Stimulated activated CD4-positive, alpha-beta T cell treated with anti-CD3 and anti-CD28 coated beads, Interleukin-4, amount 100 ng/mL, for 24 hours (primary cell): ENCODE measurements around the gene BCL2A1.
"Not testable (repeated sequence)": the region's sequence is repeated elsewhere in the genome, so short reads cannot be mapped to it uniquely, and the experiment has no call there.

ENCODE experiments used
- DNase-seq: peaks from one replicate; pipeline ENCODE4 v3.0.0-alpha.2; 2020

Gene BCL2A1

DNA sequence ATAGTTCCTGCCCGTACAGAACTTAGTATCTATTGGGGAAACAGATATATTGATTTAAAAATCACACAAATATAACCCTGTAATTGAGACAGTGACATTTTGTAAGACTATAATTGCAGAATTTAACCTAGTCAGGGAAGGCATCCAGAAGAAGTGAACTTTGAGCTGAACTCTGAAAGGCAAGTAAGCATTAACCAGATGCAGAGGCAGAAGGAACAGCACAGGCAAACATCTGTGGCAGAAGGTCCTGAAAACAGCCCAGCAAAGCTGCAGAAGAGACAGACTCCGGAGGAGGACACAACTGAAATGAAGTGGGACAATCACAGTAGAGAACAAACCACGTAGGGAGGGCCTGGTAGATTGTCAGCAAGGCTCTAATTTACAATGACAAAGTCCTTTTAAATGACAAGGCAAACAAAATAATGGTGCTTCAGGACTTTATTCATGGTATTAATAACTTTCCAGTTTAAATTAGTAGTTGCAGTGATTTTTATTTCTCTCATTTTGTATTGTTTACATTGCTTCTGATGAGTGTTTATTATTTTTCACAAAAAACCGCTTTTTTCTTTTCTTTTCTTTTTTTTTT, 14.5 kb downstream of the BCL2A1 start:
- no peak for DNase-seq

DNA sequence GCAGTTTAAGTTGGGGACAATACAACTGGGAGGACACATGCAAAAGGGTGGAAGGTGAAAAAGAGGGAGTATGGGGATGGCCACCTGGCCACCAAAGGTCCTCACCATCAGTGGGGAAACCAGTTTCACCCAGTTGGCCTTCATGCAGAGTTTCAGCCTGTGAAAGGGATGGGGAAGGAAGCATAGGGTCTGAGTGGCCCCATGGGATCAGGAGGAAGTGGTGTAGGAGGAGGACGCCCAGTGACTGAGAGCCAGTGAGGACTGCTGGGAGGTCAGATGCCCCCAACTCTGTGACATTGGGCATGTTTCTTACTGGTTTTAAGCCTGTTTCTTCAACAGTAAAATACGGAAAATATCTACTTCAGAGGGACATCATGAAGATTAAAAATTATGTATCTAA, 16.3 kb downstream of the BCL2A1 start:
- no peak for DNase-seq

DNA sequence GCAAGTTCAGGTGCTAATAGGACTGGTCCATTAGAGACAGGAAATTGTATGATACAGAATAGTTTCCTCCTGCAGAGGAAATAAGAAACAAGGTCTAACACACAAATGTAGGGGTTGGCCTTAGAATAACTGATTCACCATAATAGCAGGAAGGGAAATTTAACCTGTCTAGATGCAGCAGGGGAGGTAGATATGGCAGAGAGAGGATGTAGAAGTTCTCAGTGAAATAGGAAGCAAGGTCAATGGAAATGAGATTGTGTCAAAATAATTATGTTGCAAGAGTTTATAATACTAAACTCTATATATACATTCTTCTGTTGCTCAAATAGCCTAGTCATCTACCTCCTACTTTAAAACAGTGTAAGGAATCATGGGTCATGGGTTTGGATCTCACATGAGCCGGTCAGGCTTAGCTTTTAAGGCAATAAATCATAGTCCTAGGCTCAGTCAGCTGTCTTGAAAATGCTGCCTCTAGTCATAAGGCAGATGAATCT, 17.0 kb downstream of the BCL2A1 start:
- DNase-seq = no peak

DNA sequence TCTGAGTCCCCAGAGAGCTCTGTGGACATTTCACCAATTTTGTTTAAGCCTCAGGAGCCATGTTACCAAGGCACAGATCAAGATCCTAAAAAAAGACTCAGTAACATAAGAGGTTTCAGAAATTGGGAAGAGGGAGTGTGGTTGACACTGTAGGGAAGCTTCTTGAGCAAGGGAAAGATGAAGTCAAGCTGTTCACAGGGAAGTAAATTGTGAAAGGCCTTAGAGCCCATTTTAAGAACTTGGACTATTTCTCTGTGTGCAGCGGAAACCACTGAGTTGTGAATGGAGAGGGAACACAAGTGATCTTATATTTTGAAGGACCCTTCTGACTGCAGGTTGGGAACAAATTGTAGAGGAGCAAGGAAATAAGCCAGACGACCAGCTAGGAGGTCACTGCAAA, 18.7 kb downstream of the BCL2A1 start:
- no peak for DNase-seq

DNA sequence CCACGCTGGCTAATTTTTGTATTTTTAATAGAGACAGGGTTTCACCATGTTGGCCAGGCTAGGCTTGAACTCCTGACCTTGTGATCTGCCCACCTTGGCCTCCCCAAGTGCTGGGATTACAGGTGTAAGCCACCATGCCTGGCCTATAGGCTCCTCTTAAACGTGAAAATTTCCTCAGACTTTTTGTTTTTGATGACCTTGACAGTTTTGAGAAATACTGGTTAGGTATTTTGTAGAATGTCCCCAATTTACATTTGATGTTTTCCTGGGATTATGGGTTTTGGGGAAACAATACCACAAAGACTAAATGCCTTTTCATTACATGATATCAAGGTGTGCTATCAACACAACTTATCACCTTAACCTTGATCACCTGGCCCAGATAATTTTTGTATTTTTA, 20.7 kb downstream of the BCL2A1 start:
- no peak for DNase-seq

DNA sequence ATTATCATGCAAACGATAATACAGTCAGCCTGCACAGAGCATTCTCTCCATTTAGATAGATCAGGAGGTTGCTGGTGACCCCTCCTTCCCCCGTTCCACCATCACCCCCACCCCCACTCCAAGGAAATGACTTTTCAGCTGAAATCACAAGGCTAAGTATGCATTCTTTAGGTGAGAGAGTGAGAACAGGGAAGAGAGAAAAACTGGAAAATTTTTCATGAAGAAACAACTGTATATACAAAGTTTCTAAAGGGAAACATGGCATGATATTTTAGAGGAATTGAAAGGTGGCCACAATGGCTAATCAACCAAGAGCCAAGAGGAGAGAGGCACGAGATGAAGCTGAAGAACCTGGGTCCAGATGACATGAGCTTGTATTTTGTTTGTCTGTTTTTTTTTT, 22.2 kb downstream of the BCL2A1 start:
- DNase-seq = no peak

DNA sequence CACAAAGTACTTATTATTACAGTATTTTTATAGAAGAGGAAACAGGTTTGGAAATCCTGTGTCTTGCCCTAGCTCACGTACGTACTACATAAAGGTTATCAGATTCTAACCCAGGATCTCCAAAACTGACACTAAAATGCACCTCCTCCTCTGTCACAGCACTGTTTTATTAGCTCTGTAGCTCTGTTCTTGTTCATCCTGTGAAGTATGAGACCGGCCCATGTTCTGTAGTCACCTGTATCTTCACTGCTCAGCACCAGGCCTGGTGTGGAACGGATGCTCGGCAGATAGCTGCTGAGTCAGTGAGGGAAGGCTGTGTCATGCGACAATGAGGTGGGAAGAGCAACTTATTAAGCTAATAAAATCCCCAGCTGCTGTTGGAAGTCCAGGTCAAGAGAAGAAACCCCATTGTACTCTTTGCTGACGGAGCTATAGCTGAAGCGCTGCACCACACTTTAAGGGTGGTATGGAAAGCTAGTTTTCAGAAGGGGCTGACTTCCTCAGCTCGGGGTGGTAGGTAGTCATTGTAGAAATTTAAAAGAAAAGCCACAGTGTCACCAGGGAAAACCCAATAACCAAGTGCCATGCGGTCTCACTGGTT, 22.8 kb downstream of the BCL2A1 start:
- no peak for DNase-seq

DNA sequence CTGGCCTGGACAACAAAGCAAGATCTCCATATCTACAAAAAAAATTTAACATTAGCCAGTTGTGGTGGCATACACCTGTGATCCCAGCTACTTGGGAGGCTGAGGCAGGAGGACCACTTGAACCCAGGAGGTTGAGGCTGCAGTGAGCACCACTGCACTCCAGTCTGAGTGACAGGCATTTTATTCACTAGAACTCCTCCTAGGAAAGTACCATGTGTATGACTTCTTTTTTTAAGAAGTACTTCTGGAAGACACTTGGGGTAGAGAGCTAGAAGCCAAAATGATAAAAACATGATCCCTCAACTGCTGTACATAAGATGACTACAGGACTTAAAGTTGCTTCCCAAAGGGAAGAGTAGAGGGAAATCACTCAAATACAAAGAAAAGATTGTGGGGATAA, 24.0 kb downstream of the BCL2A1 start:
- DNase-seq = no peak

DNA sequence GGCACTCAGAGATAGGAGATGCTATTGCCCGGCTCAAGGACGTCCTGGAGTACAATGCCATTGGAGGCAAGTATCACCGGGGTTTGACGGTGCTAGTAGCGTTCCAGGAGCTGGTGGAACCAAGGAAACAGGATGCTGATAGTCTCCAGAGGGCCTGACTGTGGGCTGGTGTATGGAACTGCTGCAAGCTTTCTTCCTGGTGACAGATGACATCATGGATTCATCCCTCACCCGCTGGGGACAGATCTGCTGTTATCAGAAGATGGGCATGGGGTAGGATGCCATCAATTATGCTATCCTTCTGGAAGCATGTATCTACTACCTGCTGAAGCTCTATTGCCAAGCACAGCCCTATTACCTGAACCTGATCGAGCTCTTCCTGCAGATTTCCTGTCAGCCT, 26.4 kb downstream of the BCL2A1 start:
- DNase-seq = no peak

DNA sequence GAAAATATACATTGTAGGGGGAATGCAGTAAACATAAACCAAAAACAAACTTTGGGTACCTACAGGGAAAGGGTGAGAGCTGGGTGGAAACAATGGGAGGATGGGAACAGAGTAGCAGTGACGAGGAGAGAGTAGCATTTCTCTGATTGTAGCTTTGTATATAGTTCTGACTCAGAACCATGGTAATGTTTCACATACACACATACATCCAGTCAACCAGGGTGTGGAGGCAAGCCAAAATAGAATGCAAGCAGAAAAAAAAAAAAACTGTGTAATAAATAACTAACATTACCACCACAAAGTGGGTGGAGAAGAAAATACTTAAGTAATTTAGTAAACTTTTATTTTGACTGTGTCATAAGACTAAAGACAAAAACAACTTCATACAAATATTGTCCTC, 27.2 kb downstream of the BCL2A1 start:
- DNase-seq = no peak

DNA sequence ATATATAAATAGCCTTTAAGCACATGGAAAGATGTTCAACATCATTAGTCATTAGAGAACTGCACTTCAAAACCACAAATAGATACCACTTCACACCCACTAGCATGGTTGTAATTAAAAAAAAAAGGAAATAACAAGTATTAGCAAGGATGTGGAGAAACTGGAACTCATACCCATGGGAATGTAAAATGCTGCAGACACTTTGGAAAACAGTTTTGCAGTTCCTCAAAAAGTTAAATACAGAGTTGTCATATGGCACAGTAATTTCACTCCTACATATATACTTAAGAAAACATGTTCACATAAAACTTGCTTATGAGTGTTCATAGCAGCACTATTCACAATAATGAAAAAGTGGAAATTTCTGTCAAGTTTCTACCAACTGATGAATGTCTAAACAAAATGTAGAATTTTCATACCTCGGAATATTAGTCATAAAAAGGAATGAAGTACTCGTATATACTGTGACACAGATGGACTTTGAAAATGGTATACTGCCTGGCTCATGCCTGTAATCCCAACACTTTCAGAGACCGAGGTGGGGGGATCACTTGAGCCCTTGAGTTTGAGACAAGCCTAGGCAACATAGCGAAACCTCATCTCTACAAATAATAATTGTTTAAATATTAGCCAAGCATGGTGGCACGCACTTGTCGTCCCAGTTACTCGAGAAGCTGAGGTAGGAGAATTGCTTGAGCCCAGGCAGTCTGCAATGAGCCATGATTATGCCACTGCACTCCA, 28.1 kb downstream of the BCL2A1 start:
- DNase-seq = no peak

DNA sequence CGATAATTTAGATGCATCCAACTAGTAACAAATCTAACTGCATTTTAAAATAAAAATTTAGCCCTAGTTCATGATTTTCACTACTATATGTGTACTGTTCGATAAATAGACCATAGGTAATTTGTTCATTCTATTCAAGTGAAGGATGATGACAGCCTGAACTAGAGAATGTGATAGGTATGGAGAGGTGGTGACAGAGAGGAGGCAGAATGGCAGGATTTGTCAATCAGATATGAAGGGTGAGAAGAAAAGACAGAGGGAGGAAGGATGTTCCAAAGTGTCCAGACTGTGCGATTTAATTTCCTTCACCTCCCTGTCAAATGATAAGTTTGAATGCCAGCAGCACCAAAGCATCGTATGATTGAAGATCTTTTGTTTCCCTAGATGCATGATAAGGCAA, 31.6 kb downstream of the BCL2A1 start:
- DNase-seq = no peak

DNA sequence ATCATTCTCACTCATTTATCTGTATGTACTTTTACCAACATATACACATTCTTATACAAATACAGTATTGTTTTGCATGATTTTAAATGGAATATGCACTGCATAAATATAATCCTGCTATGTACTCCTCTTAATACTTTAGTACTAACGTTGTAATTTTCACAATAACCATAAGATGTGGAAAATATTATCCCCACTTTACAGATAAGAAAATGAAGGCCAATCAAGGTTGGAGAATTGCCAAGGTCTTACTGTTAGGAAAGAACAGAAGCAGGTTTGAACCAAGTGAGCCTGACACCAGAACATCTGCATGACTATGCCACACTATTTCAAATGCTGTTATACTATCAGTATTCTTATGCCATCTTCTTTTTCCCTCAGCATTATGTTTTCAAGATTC, 32.9 kb downstream of the BCL2A1 start:
- no peak for DNase-seq

DNA sequence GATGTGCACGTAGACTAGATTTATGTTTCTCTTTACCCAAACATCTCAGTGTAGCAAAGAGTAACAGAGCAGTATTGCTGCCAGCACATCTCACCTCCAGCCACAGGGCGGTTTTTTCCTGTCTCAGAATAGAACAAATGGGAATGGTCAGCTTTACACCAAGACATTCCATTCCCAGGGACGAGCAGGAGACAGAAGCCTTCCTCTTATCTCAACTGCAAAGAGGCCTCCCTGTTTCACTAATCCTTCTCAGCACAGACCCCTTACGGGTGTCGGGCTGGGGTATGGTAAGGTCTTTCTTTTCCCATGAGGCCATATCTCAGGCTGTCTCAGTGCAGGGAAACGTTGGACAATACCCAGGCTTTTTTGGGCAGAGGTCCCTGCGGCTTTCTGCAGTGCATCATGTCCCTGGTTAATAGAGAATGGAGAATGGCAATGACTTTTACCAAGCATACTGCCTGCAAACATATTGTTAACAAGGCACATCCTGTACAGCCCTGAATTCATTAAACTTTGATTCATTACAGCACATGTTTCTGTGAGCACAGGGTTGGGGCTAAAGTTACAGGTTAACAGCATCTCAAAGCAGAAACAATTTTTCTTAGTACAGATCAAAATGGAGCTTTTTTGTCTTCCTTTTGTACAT, 35.3 kb downstream of the BCL2A1 start:
- DNase-seq = not testable (repeated sequence)

DNA sequence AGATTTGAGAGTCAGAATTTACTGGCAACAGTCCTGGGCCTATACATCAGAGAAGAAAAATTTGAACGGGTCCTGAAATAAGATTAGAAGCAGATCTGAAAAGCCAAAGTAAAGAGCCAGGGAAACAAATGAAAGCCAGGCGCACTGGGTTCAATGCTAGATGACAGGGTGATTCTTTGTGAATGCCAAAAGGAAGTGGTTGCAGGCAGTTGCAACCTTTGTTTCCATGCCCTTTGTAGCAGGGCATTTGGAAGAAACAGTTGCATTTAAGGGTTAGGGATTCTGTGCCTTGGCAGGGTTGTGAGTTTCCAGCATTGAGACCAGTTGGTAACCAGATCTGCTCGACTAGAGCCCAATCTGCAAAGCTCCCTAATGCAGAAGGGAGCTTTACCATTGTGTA, 37.8 kb downstream of the BCL2A1 start:
- DNase-seq = no peak

DNA sequence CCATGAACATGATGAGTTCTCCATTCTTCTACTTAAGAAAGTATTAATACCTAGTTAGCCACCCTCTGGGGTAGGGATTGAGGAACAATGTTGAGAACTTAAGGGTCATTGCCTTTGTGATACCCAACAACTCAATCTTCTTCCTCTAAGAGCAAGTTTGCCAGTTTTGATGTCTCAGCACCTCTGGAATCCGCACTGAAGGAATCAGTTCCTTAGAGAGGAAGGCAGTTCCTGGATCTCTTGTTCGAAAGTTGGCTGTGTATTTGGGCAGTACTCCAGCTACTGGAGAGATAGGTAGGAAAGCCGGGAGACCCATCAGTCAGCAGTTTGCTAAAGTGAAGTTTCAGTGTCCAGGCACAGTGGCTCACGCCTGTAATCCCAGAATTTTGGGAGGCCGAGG, 38.5 kb downstream of the BCL2A1 start:
- DNase-seq = no peak

DNA sequence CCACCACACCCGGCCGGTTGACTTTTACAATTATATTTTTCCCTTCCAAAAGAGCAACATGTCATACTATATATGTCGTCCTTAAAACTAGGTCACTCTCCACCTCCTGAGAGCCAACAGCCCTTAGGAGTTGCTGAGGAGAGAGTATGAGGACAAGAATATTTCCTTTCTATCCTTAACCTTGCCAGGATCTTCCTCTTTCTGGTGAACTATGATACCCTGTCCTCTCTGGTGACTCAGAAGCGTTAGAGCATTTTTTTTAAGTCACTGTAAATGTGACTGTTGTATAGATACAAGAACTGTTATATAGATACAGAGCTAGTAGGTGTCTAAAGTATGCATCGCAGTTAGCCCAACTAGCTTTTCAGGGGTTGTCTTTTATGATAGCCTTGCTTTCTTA, 40.5 kb downstream of the BCL2A1 start:
- no peak for DNase-seq

DNA sequence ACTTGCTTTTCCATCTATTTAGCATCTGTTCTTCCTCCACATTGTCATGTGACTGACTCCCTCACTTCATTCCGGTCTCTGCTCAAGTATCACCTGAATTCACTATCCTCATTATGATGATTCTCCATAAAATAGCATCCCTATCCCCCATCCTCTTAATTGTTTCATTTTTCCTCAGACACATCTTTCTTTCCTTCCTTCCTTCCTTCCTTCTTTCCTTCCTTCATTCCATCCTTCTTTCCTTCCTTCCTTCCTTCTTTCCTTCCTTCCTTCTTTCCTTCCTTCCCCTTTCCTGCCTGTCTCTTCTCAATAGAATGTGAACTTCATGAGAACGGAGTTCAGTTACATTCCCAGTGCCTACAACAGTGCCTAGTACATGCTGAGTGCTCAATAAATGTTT, 41.6 kb downstream of the BCL2A1 start:
- no peak for DNase-seq

DNA sequence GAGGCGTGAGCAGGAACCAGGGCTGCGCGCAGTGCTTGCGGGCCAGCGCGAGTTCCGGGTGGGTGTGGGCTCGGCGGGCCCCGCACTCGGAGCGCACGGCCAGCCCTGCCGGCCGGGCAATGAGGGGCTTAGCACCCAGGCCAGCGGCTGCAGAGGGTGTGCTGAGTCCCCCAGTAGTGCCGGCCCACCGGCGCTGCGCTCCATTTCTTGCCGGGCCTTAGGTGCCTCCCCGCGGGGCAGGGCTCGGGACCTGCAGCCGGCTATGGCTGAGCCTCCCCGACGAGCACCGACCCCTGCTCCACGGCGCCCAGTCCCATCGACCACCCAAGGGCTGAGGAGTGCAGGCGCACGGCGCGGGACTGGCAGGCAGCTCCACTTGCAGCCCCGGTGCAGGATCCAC, 44.9 kb downstream of the BCL2A1 start:
- DNase-seq = not testable (repeated sequence)

DNA sequence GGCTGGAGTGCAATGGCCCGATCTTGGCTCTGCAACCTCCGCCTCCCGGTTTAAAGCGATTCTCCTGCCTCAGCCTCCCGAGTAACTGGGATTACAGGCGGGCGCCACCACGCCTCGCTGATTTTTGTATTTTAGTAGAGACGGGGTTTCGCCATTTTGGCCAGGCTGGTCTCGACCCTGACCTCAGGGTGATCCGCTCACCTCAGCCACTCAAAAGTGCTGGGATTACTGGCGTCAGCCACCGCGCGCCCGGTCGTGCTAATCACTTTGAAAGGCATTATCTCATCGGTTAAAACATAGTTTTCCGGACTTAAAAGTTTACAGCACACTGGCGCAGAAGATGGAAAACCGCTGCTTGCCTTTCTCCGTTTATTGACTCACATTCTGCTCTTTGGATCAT, 46.6 kb downstream of the BCL2A1 start:
- DNase-seq = no peak

DNA sequence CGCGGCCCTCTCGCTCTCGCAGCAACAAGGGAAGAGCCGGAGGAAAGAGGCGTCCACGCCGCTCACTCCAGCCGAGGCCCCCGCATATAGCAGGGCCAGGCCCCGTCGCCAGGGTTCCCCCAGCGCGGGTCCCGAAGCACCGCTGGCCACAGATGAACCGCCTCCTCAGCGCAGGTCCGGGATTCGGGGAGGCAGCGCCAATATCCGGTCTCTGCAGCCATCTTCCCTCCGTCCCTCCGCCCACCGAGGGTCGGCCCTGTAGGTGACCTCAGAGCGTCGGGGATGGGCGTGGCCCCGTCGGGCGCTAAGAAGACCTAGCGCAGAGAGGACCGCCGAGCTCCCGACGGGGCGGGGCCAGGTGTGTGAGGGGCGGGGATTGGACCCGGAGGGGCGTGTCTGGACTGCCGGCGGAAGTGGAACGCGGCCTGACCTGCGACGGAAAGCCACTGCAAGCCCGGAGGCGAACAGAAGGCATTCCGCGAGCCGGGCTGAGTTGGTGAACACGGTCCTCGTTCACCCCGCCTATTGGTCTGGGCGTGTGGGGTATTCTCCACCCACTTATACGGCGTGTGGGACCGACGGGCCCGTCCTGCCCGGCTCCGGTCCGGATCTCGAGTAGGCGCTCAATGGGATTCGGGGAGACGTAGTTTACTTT, 47.4 kb downstream of the BCL2A1 start:
- peak; percentile 98 for DNase-seq

DNA sequence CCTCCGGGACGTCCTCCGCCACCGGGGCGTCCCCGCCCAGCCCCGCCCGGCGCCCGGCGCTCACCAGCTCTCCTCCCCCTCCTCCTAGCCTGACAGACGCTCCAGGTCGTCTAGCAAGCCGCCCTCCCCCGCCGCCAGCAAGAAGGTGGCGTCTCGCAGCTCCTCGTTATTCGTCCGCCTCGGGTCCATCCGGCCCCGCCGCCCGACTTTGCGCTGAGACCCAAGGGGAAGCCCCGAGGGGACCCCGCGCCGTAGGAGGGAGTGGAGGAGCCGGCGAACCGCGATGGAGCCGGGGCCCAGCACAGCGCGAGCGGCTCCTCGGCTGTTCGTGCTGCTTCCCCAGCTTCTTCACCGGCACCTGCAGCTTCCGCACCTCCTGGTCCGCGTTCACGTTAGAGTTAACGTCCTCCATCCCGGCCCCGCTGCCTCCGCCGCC, 47.9 kb downstream of the BCL2A1 start:
- DNase-seq = peak; percentile 71

DNA sequence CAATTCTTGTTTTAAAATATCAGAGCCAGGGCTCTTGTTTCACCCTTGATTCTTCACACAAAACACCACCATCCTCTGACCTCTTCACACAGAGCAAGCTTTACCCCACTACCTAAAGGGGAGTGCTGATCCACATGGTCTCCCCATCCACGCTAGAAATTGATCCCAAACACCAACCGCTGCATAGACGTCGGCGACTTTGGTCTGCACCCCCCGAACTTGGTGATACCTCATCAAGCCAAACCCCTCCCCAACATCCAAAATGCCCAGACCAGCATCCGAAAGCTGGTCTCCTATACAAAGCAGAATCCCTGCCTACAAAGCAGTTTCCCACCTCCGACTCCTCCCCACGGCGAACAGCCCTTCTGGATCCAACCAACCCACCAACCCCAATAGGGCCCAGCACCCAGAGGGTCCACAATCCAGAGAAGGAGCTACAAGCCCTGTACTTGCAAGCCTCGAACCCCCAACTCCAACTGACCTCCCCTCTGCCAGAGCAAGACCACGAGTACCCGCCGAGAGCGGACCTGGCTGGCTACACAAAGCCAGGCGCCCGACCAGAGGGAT, 48.4 kb downstream of the BCL2A1 start:
- no peak for DNase-seq
